HepG2 (cell line): ENCODE measurements around the gene CIAO3. TPM values are rescaled to one million over a fixed set of nuclear protein-coding genes. Genes with fewer than 3 reads are reported as not detected.

ENCODE experiments used
- ATAC-seq: fragments of 200-7000 bp; cut with Tn5 transposase; 3 replicates; pipeline ENCODE4 v1.9.1; 2020; ENCODE audit warnings: mild to moderate bottlenecking, moderate library complexity
- BruUV-seq: library from RNA; stranded (reverse); fragments of 400-500 nt; replicated peaks from 2 replicates; lab custom pipeline; 2021; lab: Mats Ljungman, UMichigan
- CTCF ChIA-PET: fragments of 300-600 bp; formaldehyde crosslinking; extraction: SDS; loops from one replicate; lab custom pipeline; 2021; ENCODE audit warnings: low total read pairs, inconsistent platforms, low intra/inter-chr PET ratio; lab: Yijun Ruan, JAX
- POLR2A ChIA-PET: fragments of 350-600 bp; sonication (Branson Sonifier 250); formaldehyde crosslinking; loops from one replicate; lab custom pipeline; 2020; ENCODE audit warnings: antibody characterized with exemption, inconsistent platforms; lab: Yijun Ruan, JAX
- DNase-seq: peaks from one replicate; pipeline ENCODE4 v3.0.0-alpha.2; 2015; ENCODE audit warnings: low spot score
- FAIRE-seq: peaks from 3 replicates; lab custom pipeline; 2011; peaks lifted over from hg19 to GRCh38; lab: Jason Lieb, UNC
- H2AFZ ChIP-seq: one replicate; pipeline ENCODE4 v1.6.1; 2011; ENCODE audit warnings: low read length, inconsistent platforms
- H3K27ac ChIP-seq: fragments of 300-600 bp; 3 replicates; pipeline ENCODE4 v1.8.0; 2011; ENCODE audit warnings: mixed run types, mild to moderate bottlenecking, mixed read lengths, low read length, inconsistent platforms; ENCODE audit not compliant: insufficient read depth; ENCODE audit errors: extremely low read length
- H3K27me3 ChIP-seq, 2 experiments: fragments of 200-600 bp in 1 of 2; 2 replicates in 1 of 2; 3 replicates in 1 of 2; pipeline versions ENCODE4 v1.6.0 to v1.8.0; 2011; ENCODE audit warnings: low read length in 2 of 2, mild to moderate bottlenecking in 2 of 2, moderate library complexity in 2 of 2, inconsistent platforms in 1 of 2; ENCODE audit not compliant: insufficient read depth in 2 of 2, control insufficient read depth in 1 of 2
- H3K36me3 ChIP-seq, 2 experiments: fragments of 200-600 bp in 1 of 2; replicated peaks in 1 of 2; 2 replicates in 1 of 2; 3 replicates in 1 of 2; pipeline versions ENCODE4 v1.5.1 to v1.8.0; 2011; ENCODE audit warnings: low read length in 2 of 2, inconsistent platforms in 1 of 2; ENCODE audit not compliant: insufficient read depth in 2 of 2, control insufficient read depth in 1 of 2
- H3K4me1 ChIP-seq: 2 replicates; pipeline ENCODE4 v1.5.1; 2012; ENCODE audit warnings: low read length, inconsistent platforms; ENCODE audit not compliant: insufficient read depth
- H3K4me2 ChIP-seq: 2 replicates; pipeline ENCODE4 v1.6.0; 2011; ENCODE audit warnings: low read depth, low read length, inconsistent platforms
- H3K4me3 ChIP-seq, 3 experiments: fragments of 200-600 bp in 1 of 3; sonication (generic), shearing (Covaris generic) in 1 of 3; replicated peaks in 1 of 3; 2 replicates each; pipeline ENCODE4 v1.5.1; 2011 to 2016; ENCODE audit warnings: low read length in 3 of 3, inconsistent platforms in 2 of 3, low read depth in 2 of 3, mild to moderate bottlenecking in 2 of 3, control low read depth in 1 of 3, mixed read lengths in 1 of 3; ENCODE audit not compliant: insufficient read depth in 1 of 3
- H3K79me2 ChIP-seq: one replicate; pipeline ENCODE4 v1.6.1; 2011; ENCODE audit warnings: low read length, inconsistent platforms; ENCODE audit not compliant: insufficient read depth
- H3K9ac ChIP-seq: 2 replicates; pipeline ENCODE4 v1.6.0; 2011; ENCODE audit warnings: mild to moderate bottlenecking, low read depth, low read length, inconsistent platforms; ENCODE audit not compliant: insufficient read depth
- H3K9me3 ChIP-seq: 2 replicates; pipeline ENCODE4 v1.5.1; 2012; ENCODE audit warnings: mild to moderate bottlenecking, low read length
- H4K20me1 ChIP-seq: 2 replicates; pipeline ENCODE4 v1.6.0; 2011; ENCODE audit warnings: inconsistent platforms, mild to moderate bottlenecking, low read length, moderate library complexity; ENCODE audit not compliant: insufficient read depth
- AGO1 ChIP-seq: fragments of 200-400 bp; formaldehyde crosslinking; IDR thresholded peaks from 2 replicates; pipeline ENCODE4 v1.6.1; 2017; ENCODE audit warnings: mild to moderate bottlenecking, low read depth, low read length, moderate library complexity; ENCODE audit not compliant: poor library complexity, severe bottlenecking
- ATF7-NPFF ChIP-seq: sonication (generic); formaldehyde crosslinking; IDR thresholded peaks from 2 replicates; pipeline ENCODE4 v1.8.1; 2023; ENCODE audit warnings: mild to moderate bottlenecking, low read depth, missing genetic modification reagents, moderate library complexity
- ELF3 ChIP-seq: IDR thresholded peaks from 2 replicates; pipeline ENCODE4 v1.6.1; 2016; ENCODE audit warnings: missing genetic modification reagents, missing compliant biosample characterization
- NR2C2 ChIP-seq: sonication (generic); formaldehyde crosslinking; IDR thresholded peaks from 2 replicates; pipeline ENCODE4 v1.4.0; 2020; ENCODE audit warnings: missing genetic modification reagents, mild to moderate bottlenecking, moderate library complexity, borderline replicate concordance
- PHF8 ChIP-seq: sonication (generic); formaldehyde crosslinking; IDR thresholded peaks from 2 replicates; pipeline ENCODE4 v1.5.0; 2020; ENCODE audit warnings: missing genetic modification reagents
- SAP130 ChIP-seq: IDR thresholded peaks from 2 replicates; pipeline ENCODE4 v1.6.1; 2016; ENCODE audit warnings: low read depth
- ZNF468 ChIP-seq: sonication (generic); formaldehyde crosslinking; IDR thresholded peaks from 2 replicates; pipeline ENCODE4 v1.8.0; 2022; ENCODE audit warnings: mild to moderate bottlenecking, moderate library complexity, missing genetic modification reagents
- ZNF747 ChIP-seq: sonication (generic); formaldehyde crosslinking; IDR thresholded peaks from 2 replicates; pipeline ENCODE4 v1.8.1; 2023; ENCODE audit warnings: missing genetic modification reagents, mild to moderate bottlenecking, borderline replicate concordance
- ZNF768 ChIP-seq: sonication (generic); formaldehyde crosslinking; IDR thresholded peaks from 2 replicates; pipeline ENCODE4 v1.4.0; 2020; ENCODE audit warnings: missing genetic modification reagents
- WGBS: methylation state at CpG from one replicate; pipeline ENCODE4 v1.1.6; 2017; ENCODE audit warnings: low lambda C conversion rate; 5-methylcytosine and 5-hydroxymethylcytosine counted together
- in situ Hi-C: cut with HindIII; loops from 2 replicates; pipeline ENCODE4 v1.10.0; 2017; ENCODE audit warnings: low pct_unique_long_range_greater_than_20kb; ENCODE audit not compliant: extremely low pct_ligation_motif_present
- intact Hi-C: fragments of 100-400 bp; cut with micrococcal nuclease; formaldehyde crosslinking; loops from one replicate; pipeline ENCODE4 v1.10.0; 2022; ENCODE audit not compliant: unreplicated experiment
- polyA plus RNA-seq, 8 experiments: library from polyadenylated mRNA; depleted of rRNA in 3 of 8; stranded (reverse) in 7 of 8; unstranded in 1 of 8; fragments of >200 nt; fragmentation: Illumina TruSeq in 4 of 8; extraction: Trizol in 4 of 8; gene quantifications; 2 replicates each; pipeline versions ENCODE4 v1.2.1 to v1.2.3, GENCODE V29; 2011 to 2016; ENCODE audit warnings: low read depth in 4 of 8, missing spikeins in 1 of 8, mixed read lengths in 1 of 8; ENCODE audit not compliant: insufficient read depth in 1 of 8
- total RNA-seq, 5 experiments: library from RNA; depleted of rRNA; stranded (reverse); fragments of >200 nt; fragmentation: Illumina TruSeq; extraction: Trizol; gene quantifications; 2 replicates each; pipeline ENCODE4 v1.2.3, GENCODE V29; 2016; ENCODE audit warnings: low read depth in 1 of 5
- TF ChIP-seq, protein P1 (sequence below): IDR thresholded peaks from 2 replicates; pipeline ENCODE4 v1.4.0; 2020; ENCODE audit warnings: mild to moderate bottlenecking, missing genetic modification reagents
- TF ChIP-seq, protein P2 (sequence below): sonication (generic); formaldehyde crosslinking; IDR thresholded peaks from 2 replicates; pipeline ENCODE4; 2020; ENCODE audit warnings: missing genetic modification reagents, mild to moderate bottlenecking, borderline replicate concordance
- TF ChIP-seq, protein P3 (sequence below): IDR thresholded peaks from 2 replicates; pipeline ENCODE4 v1.6.1; 2012; ENCODE audit warnings: inconsistent platforms
- TF ChIP-seq, protein P4 (sequence below): sonication (generic); formaldehyde crosslinking; IDR thresholded peaks from 2 replicates; pipeline ENCODE4 v1.5.0; 2020; ENCODE audit warnings: missing genetic modification reagents

The CIAO3 gene
- total and polyA plus RNA-seq, 2 of the 13 experiments (the other 11 are each of a cell fraction or from before 2014, with no cell fraction given) = 21.7 to 25.0 TPM

DNA sequence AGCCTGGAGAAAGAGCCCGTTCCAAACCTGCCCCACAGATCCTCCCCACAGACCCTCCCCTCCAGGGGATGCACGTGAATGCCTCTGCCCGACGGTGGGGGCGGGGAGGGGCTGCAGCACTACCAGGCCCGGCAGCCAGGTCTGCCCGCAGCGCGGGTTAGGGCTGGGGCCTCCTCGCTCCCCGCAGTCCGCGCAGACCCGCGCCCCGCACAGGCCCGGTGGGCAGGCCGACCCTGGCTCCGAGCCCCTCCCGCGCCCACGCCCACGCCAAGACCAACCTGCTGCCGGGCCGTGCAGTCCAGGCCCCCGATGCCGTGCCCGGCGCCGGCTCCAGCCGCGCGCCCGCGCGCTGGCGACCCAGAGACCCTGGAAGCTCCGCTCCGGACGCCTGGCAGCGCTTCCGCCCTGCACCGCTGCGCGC, 47.2 kb upstream of the CIAO3 start, which contains the start of gene RPUSD1 (continued):
- TF ChIP-seq, protein P1, sequence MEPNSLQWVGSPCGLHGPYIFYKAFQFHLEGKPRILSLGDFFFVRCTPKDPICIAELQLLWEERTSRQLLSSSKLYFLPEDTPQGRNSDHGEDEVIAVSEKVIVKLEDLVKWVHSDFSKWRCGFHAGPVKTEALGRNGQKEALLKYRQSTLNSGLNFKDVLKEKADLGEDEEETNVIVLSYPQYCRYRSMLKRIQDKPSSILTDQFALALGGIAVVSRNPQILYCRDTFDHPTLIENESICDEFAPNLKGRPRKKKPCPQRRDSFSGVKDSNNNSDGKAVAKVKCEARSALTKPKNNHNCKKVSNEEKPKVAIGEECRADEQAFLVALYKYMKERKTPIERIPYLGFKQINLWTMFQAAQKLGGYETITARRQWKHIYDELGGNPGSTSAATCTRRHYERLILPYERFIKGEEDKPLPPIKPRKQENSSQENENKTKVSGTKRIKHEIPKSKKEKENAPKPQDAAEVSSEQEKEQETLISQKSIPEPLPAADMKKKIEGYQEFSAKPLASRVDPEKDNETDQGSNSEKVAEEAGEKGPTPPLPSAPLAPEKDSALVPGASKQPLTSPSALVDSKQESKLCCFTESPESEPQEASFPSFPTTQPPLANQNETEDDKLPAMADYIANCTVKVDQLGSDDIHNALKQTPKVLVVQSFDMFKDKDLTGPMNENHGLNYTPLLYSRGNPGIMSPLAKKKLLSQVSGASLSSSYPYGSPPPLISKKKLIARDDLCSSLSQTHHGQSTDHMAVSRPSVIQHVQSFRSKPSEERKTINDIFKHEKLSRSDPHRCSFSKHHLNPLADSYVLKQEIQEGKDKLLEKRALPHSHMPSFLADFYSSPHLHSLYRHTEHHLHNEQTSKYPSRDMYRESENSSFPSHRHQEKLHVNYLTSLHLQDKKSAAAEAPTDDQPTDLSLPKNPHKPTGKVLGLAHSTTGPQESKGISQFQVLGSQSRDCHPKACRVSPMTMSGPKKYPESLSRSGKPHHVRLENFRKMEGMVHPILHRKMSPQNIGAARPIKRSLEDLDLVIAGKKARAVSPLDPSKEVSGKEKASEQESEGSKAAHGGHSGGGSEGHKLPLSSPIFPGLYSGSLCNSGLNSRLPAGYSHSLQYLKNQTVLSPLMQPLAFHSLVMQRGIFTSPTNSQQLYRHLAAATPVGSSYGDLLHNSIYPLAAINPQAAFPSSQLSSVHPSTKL (CRISPR knock-in tag) = no peak
- TF ChIP-seq ELF3 (CRISPR knock-in tag) (no peak), NR2C2 (0 out of 2 replicates have a peak, but pooled peaks have one; percentile 2)

DNA sequence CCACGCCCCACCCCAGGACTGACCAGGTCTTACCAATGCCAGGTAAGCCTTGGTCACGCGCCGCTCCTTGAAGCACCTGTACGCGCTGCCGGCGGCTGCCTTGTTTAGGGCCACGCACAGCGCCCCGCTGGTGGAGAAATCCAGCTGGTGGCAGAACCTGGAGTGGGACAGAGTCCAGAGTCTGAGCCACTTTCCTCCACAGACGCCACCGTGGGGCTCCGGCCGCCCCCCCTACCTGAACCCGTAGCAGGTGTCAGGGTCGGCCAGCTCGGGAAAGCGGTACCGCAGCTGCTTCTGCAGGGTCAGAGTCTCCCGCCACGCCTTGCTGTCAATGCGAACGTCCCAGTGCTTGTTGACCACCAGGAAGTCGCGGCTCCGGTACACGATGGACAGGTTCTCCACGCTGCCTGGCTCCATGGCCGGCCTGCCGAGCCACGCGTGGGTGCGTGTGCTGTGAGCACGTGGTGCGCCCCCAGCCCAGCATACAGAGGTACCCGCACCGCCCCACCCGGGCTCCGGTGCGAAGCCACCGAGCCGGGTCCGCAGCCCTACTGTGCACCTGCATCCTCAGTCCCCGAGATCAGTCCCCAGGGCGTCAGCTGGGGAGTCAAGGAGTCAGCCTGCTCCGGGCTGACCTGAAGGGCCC, 46.6 kb upstream of the CIAO3 start:
- intact Hi-C loops = no loop called here
- Histone ChIP-seq H3K27me3 (peaks cover 1 to 10% of the 10 kb centered on the region in 2 experiments; a peak in 2 of 5 replicates), H4K20me1 (no peaks in the 10 kb centered on the region), H3K79me2 (peaks cover 3% of the 10 kb centered on the region), H3K9me3 (no peaks in the 10 kb centered on the region), H3K4me3 (peak overlapping the region; percentile 64 to 96 (median 82)), H3K9ac (peak overlapping the region; percentile 82), H3K36me3 (peaks cover 5 to 12% of the 10 kb centered on the region in 2 experiments; a peak in 3 of 5 replicates), H3K4me2 (peak overlapping the region; percentile 88), H3K27ac (peak overlapping the region; percentile 1), H3K4me1 (peaks cover 15% of the 10 kb centered on the region), H2AFZ (no peak overlapping the region)
- DNase-seq (no peak), FAIRE-seq (no peak), ATAC-seq (peak; percentile 1; the same call in 1 of the 3 replicates)
- 4% methylated on average over 15 of the region's 47 CpGs for WGBS
- ChIA-PET POLR2A (interaction anchor here (1.1 to 2.1 kb wide), 4 partner anchors 26 to 67 kb away, joined by 4 to 12 read pairs (median 7); partner anchors contain the start of genes ANTKMT, CIAO3 and MSLN), CTCF (interaction anchor here (0.9 kb wide), 1 partner anchor 76 kb away, joined by 3 read pairs; no protein-coding TSS in a partner anchor)
- TSS peak; percentile 55 for BruUV-seq
- in situ Hi-C loops = loop anchor here (5.0 kb wide), 2 partner anchors 45 to 75 kb away; partner anchors contain the start of gene CIAO3
- TF ChIP-seq, protein P2, sequence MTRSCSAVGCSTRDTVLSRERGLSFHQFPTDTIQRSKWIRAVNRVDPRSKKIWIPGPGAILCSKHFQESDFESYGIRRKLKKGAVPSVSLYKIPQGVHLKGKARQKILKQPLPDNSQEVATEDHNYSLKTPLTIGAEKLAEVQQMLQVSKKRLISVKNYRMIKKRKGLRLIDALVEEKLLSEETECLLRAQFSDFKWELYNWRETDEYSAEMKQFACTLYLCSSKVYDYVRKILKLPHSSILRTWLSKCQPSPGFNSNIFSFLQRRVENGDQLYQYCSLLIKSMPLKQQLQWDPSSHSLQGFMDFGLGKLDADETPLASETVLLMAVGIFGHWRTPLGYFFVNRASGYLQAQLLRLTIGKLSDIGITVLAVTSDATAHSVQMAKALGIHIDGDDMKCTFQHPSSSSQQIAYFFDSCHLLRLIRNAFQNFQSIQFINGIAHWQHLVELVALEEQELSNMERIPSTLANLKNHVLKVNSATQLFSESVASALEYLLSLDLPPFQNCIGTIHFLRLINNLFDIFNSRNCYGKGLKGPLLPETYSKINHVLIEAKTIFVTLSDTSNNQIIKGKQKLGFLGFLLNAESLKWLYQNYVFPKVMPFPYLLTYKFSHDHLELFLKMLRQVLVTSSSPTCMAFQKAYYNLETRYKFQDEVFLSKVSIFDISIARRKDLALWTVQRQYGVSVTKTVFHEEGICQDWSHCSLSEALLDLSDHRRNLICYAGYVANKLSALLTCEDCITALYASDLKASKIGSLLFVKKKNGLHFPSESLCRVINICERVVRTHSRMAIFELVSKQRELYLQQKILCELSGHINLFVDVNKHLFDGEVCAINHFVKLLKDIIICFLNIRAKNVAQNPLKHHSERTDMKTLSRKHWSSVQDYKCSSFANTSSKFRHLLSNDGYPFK = peak; percentile 32; the same call in 1 of the 2 replicates
- TF ChIP-seq, protein P3, sequence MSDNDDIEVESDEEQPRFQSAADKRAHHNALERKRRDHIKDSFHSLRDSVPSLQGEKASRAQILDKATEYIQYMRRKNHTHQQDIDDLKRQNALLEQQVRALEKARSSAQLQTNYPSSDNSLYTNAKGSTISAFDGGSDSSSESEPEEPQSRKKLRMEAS = peak; percentile 40; the same call in 1 of the 2 replicates
- TF ChIP-seq AGO1 (peak; percentile 32), ZNF768 (CRISPR knock-in tag) (0 out of 2 replicates have a peak, but pooled peaks have one; percentile 4), ATF7-NPFF (peak; percentile 39; the same call in 1 of the 2 replicates), SAP130 (CRISPR knock-in tag) (peak; percentile 9; the same call in 1 of the 2 replicates), PHF8 (CRISPR knock-in tag) (peak; percentile 8; the same call in 1 of the 2 replicates), ZNF747 (no peak), ZNF468 (peak; percentile 46; the same call in 1 of the 2 replicates)
- TF ChIP-seq, protein P4, sequence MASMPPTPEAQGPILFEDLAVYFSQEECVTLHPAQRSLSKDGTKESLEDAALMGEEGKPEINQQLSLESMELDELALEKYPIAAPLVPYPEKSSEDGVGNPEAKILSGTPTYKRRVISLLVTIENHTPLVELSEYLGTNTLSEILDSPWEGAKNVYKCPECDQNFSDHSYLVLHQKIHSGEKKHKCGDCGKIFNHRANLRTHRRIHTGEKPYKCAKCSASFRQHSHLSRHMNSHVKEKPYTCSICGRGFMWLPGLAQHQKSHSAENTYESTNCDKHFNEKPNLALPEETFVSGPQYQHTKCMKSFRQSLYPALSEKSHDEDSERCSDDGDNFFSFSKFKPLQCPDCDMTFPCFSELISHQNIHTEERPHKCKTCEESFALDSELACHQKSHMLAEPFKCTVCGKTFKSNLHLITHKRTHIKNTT = no peak
